ENCODE measurements around the gene MYG1. TPM values are rescaled to one million over a fixed set of nuclear protein-coding genes. Genes with fewer than 3 reads are reported as not detected.

The MYG1 gene
- total RNA-seq: 34.5 and 43.1 TPM in 2 replicates

DNA sequence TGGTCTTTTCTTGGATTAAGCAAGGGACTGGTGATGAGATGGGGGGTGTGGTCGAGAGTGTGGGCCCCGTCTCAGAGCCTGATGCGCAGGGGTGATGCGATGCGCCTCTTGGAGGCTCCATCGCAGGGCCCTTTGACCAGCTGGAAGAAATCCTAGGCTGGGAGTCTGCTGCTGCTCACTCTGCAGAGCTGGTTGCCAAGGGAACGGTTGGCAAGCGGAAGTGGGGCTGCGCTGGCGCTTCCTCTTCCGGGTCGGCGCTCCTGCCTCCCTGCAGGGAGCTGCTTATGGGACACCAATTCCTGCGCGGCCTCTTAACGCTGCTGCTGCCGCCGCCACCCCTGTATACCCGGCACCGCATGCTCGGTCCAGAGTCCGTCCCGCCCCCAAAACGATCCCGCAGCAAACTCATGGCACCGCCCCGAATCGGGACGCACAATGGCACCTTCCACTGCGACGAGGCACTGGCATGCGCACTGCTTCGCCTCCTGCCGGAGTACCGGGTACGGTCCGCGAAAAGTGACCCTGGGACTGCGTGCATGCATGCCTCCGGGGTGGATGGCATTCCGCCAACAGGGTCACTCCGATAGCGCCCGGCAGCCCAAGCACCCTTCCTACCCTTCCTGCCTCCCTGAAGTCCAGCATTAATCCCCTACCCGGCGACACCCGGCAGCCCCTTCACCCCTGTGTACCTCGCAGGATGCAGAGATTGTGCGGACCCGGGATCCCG is at the start of gene MYG1:
Gene MYG1, plus strand, starts transcription at position 242 of the 727 bp plus-strand sequence. Its CDS starts 43 bp downstream, at position 285.

GRCh38 chr12:53267999-53268629 is 31.4 kb upstream of the MYG1 start, which contains the start of gene ESPL1:
Gene ESPL1 (plus strand): TSS chr12:53268299. CDS start chr12:53268767, 468 bp downstream.

GRCh38 chr12:53295070-53295890 is 4.2 kb upstream of the MYG1 start, which contains the start of gene PFDN5:
Gene PFDN5 (plus strand): TSS chr12:53295542. CDS start chr12:53295568, 26 bp downstream.

GRCh38 chr12:53336181-53336681 is 36.7 kb downstream of the MYG1 start, which contains the start of gene SP7:
Gene SP7 (minus strand): TSS chr12:53336354. CDS start chr12:53335646, 708 bp downstream.

Other genes starting within 250 kb of the MYG1 start
- 0.43 and 2.7 TPM in 2 replicates for gene TNS2, start 249.6 kb upstream of the MYG1 start, total RNA-seq
- gene SPRYD3, start 220.3 kb upstream of the MYG1 start, total RNA-seq: 9.0 and 17.1 TPM in 2 replicates
- 37.1 and 76.5 TPM in 2 replicates for gene IGFBP6, start 202.0 kb upstream of the MYG1 start, total RNA-seq
- gene SOAT2, start 196.2 kb upstream of the MYG1 start, total RNA-seq: not detected in 2 replicates
- gene ZNF740, start 119.0 kb upstream of the MYG1 start, total RNA-seq: 8.9 and 10.7 TPM in 2 replicates
- gene CSAD, start 118.8 kb upstream of the MYG1 start, total RNA-seq: 1.5 and 3.4 TPM in 2 replicates
- 3.4 and 9.4 TPM in 2 replicates for gene ITGB7, start 92.4 kb upstream of the MYG1 start, total RNA-seq
- gene RARG, start 67.5 kb upstream of the MYG1 start, total RNA-seq: 35.9 and 65.4 TPM in 2 replicates
- gene ESPL1, start 31.4 kb upstream of the MYG1 start, total RNA-seq: 0.64 and 1.4 TPM in 2 replicates
- gene PFDN5, start 4.2 kb upstream of the MYG1 start, total RNA-seq: 326 and 408 TPM in 2 replicates
- 26.2 and 26.7 TPM in 2 replicates for gene AAAS, start 21.9 kb downstream of the MYG1 start, total RNA-seq
- not detected in 2 replicates for gene SP7, start 36.7 kb downstream of the MYG1 start, total RNA-seq
- 19.3 and 34.3 TPM in 2 replicates for gene SP1, start 80.5 kb downstream of the MYG1 start, total RNA-seq
- gene AMHR2, start 124.2 kb downstream of the MYG1 start, total RNA-seq: not detected in 2 replicates
- 26.7 and 33.9 TPM in 2 replicates for gene PRR13, start 142.0 kb downstream of the MYG1 start, total RNA-seq
- gene PCBP2, start 152.4 kb downstream of the MYG1 start, total RNA-seq: 176 and 182 TPM in 2 replicates
- 4.7 and 5.3 TPM in 2 replicates for gene MAP3K12, start 199.8 kb downstream of the MYG1 start, total RNA-seq
- 37.9 and 39.3 TPM in 2 replicates for gene TARBP2, start 201.6 kb downstream of the MYG1 start, total RNA-seq
- not detected in 2 replicates for gene NPFF, start 207.8 kb downstream of the MYG1 start, total RNA-seq

Measured in tracheal epithelial cell (primary cell).